GM10248 (cell line): ENCODE measurements around the gene C4orf50.
"Not testable (repeated sequence)": the region's sequence is repeated elsewhere in the genome, so short reads cannot be mapped to it uniquely, and the experiment has no call there.

ENCODE experiments used
- CTCF ChIA-PET: fragments of 300-600 bp; sonication (Branson Sonifier 250); formaldehyde crosslinking; extraction: SDS; loops from one replicate; lab custom pipeline; 2021; ENCODE audit warnings: antibody characterized with exemption; lab: Yijun Ruan, JAX
- POLR2A ChIA-PET: fragments of 350-650 bp; sonication (Branson Sonifier 250); formaldehyde crosslinking; extraction: SDS; loops from one replicate; lab custom pipeline; 2020; ENCODE audit warnings: antibody characterized with exemption; lab: Yijun Ruan, JAX
- DNase-seq: peaks from one replicate; pipeline ENCODE4 v3.0.0; 2012; ENCODE audit errors: extremely low spot score
- TF ChIP-seq, protein P1 (sequence below): IDR thresholded peaks from 2 replicates; pipeline ENCODE4 v1.5.1; 2012; ENCODE audit warnings: mild to moderate bottlenecking, low read depth; ENCODE audit errors: extremely low read depth, missing control alignments, control extremely low read depth

Gene C4orf50

DNA sequence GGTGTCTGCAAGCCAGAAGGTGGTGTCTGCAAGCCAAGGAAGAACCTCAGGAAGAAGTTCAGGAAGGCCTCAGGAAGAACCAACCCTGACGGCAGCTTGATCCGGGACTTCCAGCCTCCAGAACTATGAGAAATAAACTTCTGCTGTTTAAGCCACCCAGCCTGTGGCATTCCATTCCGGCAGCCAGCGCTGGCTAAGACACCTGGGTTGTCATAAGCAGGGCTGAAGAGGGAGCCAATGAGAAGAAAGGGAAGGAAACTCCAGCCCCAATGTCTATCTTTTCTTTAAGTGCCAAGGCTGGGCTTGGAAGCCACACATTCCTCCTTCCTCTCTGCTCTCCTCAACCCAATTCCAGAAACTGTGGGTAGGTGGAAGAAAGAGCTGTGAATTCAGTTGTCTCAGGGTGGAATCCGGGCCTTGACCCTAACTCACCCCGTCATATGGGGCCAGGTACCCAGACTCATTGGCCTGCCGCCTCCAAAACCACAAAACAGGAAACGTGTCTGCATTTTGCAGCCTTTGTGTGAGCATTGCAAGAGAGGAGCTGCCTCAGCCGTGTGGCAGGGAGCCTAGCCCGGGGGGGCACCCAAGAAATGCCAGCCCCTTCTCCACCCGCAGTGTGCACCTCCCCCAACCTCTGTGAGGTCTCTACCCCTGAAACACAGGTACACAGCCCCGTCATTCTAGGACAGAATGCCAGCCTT is 152.2 kb downstream of the C4orf50 start:
- DNase-seq: no peak
- POLR2A ChIA-PET: no interaction called here
- TF ChIP-seq, protein P1, sequence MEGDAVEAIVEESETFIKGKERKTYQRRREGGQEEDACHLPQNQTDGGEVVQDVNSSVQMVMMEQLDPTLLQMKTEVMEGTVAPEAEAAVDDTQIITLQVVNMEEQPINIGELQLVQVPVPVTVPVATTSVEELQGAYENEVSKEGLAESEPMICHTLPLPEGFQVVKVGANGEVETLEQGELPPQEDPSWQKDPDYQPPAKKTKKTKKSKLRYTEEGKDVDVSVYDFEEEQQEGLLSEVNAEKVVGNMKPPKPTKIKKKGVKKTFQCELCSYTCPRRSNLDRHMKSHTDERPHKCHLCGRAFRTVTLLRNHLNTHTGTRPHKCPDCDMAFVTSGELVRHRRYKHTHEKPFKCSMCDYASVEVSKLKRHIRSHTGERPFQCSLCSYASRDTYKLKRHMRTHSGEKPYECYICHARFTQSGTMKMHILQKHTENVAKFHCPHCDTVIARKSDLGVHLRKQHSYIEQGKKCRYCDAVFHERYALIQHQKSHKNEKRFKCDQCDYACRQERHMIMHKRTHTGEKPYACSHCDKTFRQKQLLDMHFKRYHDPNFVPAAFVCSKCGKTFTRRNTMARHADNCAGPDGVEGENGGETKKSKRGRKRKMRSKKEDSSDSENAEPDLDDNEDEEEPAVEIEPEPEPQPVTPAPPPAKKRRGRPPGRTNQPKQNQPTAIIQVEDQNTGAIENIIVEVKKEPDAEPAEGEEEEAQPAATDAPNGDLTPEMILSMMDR: no peak
- CTCF ChIA-PET: no interaction called here

DNA sequence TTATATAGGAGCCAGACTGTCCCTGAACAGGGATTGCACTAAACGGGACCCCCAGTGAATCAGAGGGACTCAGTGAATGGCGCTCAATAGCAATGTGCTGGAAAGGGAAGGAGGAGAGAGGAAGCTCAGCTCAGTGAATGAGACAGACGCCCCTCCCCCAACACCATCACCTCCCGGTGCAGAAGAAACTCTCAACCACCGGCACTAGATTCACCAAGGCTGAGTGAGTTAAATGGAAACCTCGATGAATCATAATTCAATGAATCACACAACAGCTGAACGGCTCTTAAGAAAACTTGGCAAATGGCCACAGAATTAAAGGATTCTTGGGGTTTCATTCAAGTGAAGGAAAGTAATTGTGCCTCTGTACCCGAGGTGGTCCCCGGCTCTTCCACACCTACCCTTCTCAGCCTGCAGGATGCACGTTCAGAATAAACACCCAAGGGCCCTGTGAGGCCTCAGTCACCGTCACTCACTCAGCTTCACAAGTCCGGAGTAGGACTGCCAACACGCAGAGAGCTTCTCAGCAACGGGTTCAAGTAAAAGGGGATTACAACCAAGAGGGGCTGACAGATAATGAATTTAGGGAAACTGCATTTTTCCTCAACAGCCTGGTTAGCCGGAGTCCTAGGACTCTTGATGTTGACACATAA is 154.6 kb downstream of the C4orf50 start:
- ChIA-PET POLR2A (no interaction called here), CTCF (interaction anchor here (1.1 kb wide), 1 partner anchor 11 kb away, joined by 4 read pairs; no protein-coding TSS in a partner anchor)
- DNase-seq: no peak
- TF ChIP-seq, protein P1: no peak

DNA sequence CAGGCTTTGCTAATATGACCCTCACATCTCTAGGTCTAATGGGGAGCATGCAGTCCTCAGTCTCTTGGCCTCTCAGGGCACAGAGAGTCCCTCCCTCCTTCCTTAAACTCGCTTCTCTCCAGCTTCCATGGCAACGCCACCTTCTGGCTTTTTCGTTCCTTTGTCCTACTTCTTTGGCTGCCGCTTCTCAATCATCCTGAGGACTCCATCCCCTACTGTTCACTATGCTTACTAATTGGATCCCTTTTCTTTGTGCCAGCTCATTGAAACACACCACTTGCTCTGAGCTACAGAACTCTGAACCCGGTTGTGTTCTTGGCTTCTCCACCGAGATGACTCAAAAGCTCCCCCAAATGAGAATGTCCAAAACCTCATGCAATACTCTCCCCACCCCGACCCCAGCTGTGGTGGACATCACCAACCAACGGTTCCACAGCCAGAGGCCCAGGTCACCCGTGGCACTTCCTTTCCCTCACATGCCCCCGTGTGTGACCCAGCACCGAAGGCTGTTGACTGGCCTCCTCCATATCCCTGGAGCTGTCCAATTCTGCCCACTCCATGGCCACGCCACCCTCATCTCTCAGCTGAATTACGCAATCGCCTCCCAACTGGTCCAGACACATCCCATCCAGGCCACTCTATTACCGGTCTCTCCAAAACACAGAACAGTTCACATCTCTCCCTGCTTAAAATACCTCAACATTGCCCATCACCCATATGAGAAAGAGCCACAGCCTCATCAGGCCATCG is 160.0 kb downstream of the C4orf50 start:
- POLR2A ChIA-PET: no interaction called here
- TF ChIP-seq, protein P1: no peak

DNA sequence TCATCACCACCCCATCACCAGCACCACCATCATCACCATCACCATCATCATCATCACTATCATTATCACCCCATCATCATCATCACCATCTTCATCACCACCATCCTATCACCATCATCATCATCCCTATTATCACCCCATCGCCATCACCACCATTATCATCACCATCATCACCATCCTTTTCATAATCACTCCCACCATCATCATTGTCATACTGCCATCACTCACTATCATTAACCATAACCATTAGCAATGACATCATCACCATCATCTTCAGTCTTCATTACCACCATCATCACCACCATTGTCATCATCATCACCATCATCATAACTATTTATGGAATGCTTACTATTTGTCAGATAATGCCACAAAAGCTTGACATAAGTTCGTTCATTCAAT is 161.0 kb downstream of the C4orf50 start:
- TF ChIP-seq, protein P1: no peak
- ChIA-PET CTCF (no interaction called here), POLR2A (no interaction called here)
- no peak for DNase-seq

More for the DNA sequence above, 160.0 kb downstream of the C4orf50 start:
- CTCF ChIA-PET: no interaction called here
- no peak for DNase-seq

DNA sequence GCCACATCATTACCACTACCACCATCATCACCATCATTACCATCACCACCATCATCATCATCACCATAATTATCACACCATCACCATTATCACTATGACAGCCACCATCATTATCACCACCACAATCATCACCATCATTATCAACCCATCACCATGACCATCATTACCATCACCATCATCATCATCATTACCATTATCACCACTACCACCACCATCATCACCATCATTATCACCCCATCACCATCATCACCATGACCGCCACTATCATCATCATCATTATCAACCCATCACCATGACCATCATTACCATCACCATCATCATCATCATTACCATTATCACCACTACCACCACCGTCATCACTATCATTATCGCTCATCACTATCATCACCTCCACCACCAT is 161.9 kb downstream of the C4orf50 start:
- DNase-seq, POLR2A ChIA-PET, CTCF ChIA-PET: not testable (repeated sequence)

DNA sequence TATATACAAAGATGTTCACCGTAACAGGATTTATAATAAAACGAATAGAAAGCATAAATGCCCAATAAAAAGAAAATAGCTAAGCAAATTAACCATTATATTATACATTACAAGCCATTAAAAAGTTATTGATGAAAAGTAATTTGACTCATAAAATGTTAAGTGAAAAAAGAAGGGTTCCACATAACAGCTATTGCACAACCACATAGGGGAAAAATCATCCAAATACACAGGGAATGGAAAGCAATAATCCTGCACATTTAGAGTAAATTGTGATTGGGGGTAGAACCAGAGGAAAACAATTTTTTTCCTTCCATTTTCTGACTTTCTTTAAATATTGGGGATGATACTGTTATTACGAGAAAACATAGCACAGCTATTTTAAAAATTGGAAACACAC is 163.3 kb downstream of the C4orf50 start:
- DNase-seq: no peak
- ChIA-PET CTCF (interaction anchor here (1.8 kb wide), 1 partner anchor 10 kb away, joined by 7 read pairs; no protein-coding TSS in a partner anchor), POLR2A (no interaction called here)
- TF ChIP-seq, protein P1: no peak
